Lower lobe of right lung (tissue), 2 donors: ENCODE results near the gene MTHFSD. TPM values are rescaled to one million over a fixed set of nuclear protein-coding genes. Genes with fewer than 3 reads are reported as not detected.

ENCODE experiments used
- ATAC-seq, 2 donors: fragments of 200-7000 bp; cut with Tn5 transposase; one replicate each; pipeline ENCODE4 v1.9.1; 2020 to 2022; ENCODE audit warnings: mild to moderate bottlenecking in 2 of 2, moderate library complexity in 2 of 2
- DNase-seq: peaks from one replicate; pipeline ENCODE4 v3.0.0-alpha.2; 2020
- H3K27ac ChIP-seq: fragments of 200-600 bp; one replicate; pipeline ENCODE4 v1.8.0; 2022
- H3K27me3 ChIP-seq: fragments of 200-600 bp; one replicate; pipeline ENCODE4 v1.8.0; 2022; ENCODE audit warnings: low read depth
- H3K36me3 ChIP-seq: fragments of 200-600 bp; one replicate; pipeline ENCODE4 v1.8.0; 2022; ENCODE audit warnings: mild to moderate bottlenecking
- H3K4me1 ChIP-seq: fragments of 200-600 bp; one replicate; pipeline ENCODE4 v1.8.0; 2022
- H3K4me3 ChIP-seq: fragments of 200-600 bp; one replicate; pipeline ENCODE4 v1.8.0; 2022; ENCODE audit warnings: mild to moderate bottlenecking
- H3K9me3 ChIP-seq: fragments of 200-600 bp; one replicate; pipeline ENCODE4 v1.8.0; 2022
- intact Hi-C: fragments of 100-400 bp; cut with DNase I; formaldehyde crosslinking; loops from one replicate; pipeline ENCODE4 v1.11.0; 2022
- total RNA-seq: library from RNA; stranded (reverse); fragmentation: NEBNext Ultra II Directional; extraction: Animal tissue kit (Norgen Biotek cat#: 25700); gene quantifications from one replicate; pipeline ENCODE4 v1.2.1, GENCODE V29; 2021
- TF ChIP-seq, protein P1 (sequence below): fragments of 200-600 bp; IDR thresholded peaks from one replicate; pipeline ENCODE4 v1.8.0; 2022; ENCODE audit warnings: antibody characterized with exemption, mild to moderate bottlenecking
- donor health status: DM: no; HTN: yes; CAD: no; lungs with severe emphysema.

MTHFSD gene
- total RNA-seq, 1 donor from 2014 or later: 21.2 TPM

DNA sequence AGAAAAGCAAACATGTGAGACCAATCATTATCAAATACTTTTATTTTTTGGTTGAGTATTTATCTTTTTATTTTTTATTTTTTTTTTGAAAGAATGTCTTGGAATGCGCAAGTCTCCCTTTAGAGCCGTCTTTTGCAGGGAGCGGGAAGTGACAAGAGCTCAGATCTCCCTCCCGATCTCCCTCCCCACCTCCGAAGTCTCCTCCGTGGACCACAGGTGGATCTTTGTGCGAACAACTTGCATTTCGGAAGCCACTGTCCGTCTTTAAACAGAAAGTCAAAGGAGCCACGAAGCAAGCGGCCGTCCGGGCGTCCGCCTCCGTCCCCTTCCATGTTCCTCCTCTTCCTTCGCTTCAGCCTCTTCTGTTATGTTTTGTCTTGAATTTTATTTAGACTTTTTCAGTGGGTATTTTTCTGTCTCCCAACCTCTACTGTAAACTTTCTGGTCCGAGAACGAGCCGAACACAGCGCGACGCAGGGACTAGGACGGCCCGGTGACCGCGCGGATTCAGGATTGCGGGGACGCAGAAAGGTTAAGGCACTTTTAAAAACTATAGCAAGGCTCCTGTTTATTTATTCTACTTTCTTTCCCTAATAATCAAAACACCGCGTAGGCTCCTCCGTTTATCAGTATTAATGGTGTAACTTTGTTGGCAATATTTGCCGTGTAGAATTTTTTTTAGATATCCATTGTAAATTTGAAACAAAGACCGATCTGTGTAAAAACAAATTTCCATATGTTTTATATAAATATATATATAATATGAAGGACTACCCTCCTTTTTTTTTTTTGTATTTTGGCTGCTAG lies 41.4 kb downstream of the MTHFSD start:
- TF ChIP-seq, protein P1, sequence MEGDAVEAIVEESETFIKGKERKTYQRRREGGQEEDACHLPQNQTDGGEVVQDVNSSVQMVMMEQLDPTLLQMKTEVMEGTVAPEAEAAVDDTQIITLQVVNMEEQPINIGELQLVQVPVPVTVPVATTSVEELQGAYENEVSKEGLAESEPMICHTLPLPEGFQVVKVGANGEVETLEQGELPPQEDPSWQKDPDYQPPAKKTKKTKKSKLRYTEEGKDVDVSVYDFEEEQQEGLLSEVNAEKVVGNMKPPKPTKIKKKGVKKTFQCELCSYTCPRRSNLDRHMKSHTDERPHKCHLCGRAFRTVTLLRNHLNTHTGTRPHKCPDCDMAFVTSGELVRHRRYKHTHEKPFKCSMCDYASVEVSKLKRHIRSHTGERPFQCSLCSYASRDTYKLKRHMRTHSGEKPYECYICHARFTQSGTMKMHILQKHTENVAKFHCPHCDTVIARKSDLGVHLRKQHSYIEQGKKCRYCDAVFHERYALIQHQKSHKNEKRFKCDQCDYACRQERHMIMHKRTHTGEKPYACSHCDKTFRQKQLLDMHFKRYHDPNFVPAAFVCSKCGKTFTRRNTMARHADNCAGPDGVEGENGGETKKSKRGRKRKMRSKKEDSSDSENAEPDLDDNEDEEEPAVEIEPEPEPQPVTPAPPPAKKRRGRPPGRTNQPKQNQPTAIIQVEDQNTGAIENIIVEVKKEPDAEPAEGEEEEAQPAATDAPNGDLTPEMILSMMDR: no peak
- H3K27ac ChIP-seq: peak overlapping the region; percentile 89
- no peaks in the 10 kb centered on the region for H3K9me3 ChIP-seq
- peaks cover 19% of the 10 kb centered on the region for H3K4me1 ChIP-seq
- no peaks in the 10 kb centered on the region for H3K36me3 ChIP-seq
- intact Hi-C loops: no loop called here
- DNase-seq: no peak
- H3K27me3 ChIP-seq: peaks cover 76% of the 10 kb centered on the region
- peak overlapping the region; percentile 66 for H3K4me3 ChIP-seq
- no peak for ATAC-seq

GRCh38 chr16:86512860-86513470 lies 42.1 kb downstream of the MTHFSD start:
- H3K4me3 ChIP-seq: peak overlapping the region; percentile 66

GRCh38 chr16:86512301-86512859 lies 42.7 kb downstream of the MTHFSD start:
- TF ChIP-seq, protein P1: no peak
- Histone ChIP-seq H3K27ac (peak overlapping the region; percentile 89), H3K36me3 (no peaks in the 10 kb centered on the region), H3K4me1 (peaks cover 28% of the 10 kb centered on the region), H3K4me3 (peak overlapping the region; percentile 66), H3K9me3 (no peaks in the 10 kb centered on the region), H3K27me3 (peaks cover 88% of the 10 kb centered on the region)
- DNase-seq: no peak
- no peak for ATAC-seq
- intact Hi-C loops: no loop called here

More at GRCh38 chr16:86512860-86513470, 42.1 kb downstream of the MTHFSD start:
- DNase-seq (no peak), ATAC-seq (no peak)
- TF ChIP-seq, protein P1: no peak
- Histone ChIP-seq H3K27ac (peak overlapping the region; percentile 89), H3K27me3 (peaks cover 83% of the 10 kb centered on the region), H3K36me3 (no peaks in the 10 kb centered on the region), H3K4me1 (peaks cover 26% of the 10 kb centered on the region), H3K9me3 (no peaks in the 10 kb centered on the region)
- intact Hi-C loops: no loop called here

GRCh38 chr16:86511317-86512161 lies 43.5 kb downstream of the MTHFSD start:
- Histone ChIP-seq H3K4me3 (peak overlapping the region; percentile 66), H3K36me3 (no peaks in the 10 kb centered on the region), H3K9me3 (no peaks in the 10 kb centered on the region), H3K27me3 (peaks cover 88% of the 10 kb centered on the region), H3K27ac (peak overlapping the region; percentile 89), H3K4me1 (peaks cover 28% of the 10 kb centered on the region)
- DNase-seq (no peak), ATAC-seq (no peak)
- TF ChIP-seq, protein P1: no peak
- intact Hi-C loops: no loop called here
